ENCODE measurements around the gene WDR31. TPM values are rescaled to one million over a fixed set of nuclear protein-coding genes. Genes with fewer than 3 reads are reported as not detected.

WDR31 gene
- total and polyA plus RNA-seq, 11 donors, result 7.0 to 22.4 (median 13.6) TPM

DNA sequence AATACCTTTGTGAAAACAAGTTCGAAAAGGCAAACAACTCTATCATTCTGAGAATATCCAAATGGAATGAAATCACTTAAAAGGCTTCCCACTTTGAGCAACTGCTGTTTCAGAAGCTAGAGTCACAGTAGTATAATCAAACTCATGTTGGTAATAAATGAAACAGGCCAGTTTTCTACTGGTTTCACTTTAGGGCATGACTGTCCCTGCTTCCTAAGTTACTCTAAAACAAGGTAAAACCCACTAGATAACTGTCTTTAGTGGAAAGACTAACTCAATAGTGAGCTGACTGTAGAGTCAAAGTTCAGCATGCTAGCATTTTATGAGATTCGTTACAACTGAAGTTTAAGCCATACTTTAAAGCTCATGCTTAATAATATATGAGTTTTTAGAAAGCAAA lies 70.7 kb downstream of the WDR31 start:
- TF ChIP-seq POLR2A (IDR thresholded peaks at IDR 0.05), result no peak
- TF ChIP-seq, protein P1, sequence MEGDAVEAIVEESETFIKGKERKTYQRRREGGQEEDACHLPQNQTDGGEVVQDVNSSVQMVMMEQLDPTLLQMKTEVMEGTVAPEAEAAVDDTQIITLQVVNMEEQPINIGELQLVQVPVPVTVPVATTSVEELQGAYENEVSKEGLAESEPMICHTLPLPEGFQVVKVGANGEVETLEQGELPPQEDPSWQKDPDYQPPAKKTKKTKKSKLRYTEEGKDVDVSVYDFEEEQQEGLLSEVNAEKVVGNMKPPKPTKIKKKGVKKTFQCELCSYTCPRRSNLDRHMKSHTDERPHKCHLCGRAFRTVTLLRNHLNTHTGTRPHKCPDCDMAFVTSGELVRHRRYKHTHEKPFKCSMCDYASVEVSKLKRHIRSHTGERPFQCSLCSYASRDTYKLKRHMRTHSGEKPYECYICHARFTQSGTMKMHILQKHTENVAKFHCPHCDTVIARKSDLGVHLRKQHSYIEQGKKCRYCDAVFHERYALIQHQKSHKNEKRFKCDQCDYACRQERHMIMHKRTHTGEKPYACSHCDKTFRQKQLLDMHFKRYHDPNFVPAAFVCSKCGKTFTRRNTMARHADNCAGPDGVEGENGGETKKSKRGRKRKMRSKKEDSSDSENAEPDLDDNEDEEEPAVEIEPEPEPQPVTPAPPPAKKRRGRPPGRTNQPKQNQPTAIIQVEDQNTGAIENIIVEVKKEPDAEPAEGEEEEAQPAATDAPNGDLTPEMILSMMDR (IDR thresholded peaks at IDR 0.05), result no peak
- Histone ChIP-seq H3K27me3 (no peaks in the 10 kb centered on the region), H3K27ac (no peak overlapping the region), H3K4me3 (no peak overlapping the region), H3K4me1 (peaks cover 0 to 24% (median 7%) of the 10 kb centered on the region in 12 donors), H3K36me3 (peaks cover 0 to 84% (median 73%) of the 10 kb centered on the region in 9 donors), H3K9me3 (no peaks in the 10 kb centered on the region)
- no peak for ATAC-seq
- DNase-seq, result no peak
- intact Hi-C loops (cut with DNase I), result no loop called here
- 88 to 96% (median 90%) methylated on average over 2 of the region's 2 CpGs for WGBS, 4 donors

DNA sequence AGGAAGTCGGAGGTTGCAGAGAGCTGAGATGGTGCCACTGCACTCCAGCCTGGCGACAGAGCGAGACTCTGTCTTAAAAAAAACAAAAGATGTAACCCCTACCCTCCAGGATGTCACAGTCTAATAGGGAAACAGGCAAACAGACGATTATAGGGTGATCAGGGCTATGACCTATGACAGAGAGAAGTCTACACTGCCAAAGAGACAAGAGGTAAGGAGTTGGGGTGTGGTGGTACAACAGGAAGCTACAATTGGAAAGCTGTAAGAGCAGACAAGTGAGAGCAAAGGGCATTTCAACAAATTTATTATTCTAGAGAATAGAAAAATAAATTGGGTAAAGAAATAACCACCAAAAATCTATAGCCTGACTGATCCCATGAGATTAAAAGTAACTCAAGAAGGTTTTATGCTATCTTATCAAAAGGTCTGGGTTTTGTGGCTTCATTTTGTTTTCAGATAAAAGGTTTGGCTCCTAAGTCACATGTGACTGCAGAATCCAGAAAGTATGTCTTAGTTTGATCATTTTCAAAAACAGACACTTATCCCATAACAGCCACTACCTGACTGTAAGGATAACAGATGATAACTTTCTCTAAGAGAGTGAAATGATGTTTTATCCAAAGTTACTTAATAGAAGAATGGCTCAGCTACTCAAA lies 72.0 kb downstream of the WDR31 start:
- no peaks in the 10 kb centered on the region for H3K27me3 ChIP-seq
- H3K27ac ChIP-seq, result no peak overlapping the region
- ATAC-seq (no peak), DNase-seq (no peak)
- TF ChIP-seq, protein P1 (IDR thresholded peaks at IDR 0.05), result no peak
- TF ChIP-seq POLR2A (IDR thresholded peaks at IDR 0.05), result no peak
- peaks cover 0 to 84% (median 70%) of the 10 kb centered on the region in 9 donors for H3K36me3 ChIP-seq
- intact Hi-C loops (cut with DNase I), result no loop called here
- WGBS, 4 donors, result 87 to 91% (median 91%) methylated on average over 4 of the region's 4 CpGs
- no peak overlapping the region for H3K4me3 ChIP-seq
- no peaks in the 10 kb centered on the region for H3K9me3 ChIP-seq
- H3K4me1 ChIP-seq, result peaks cover 0 to 16% (median 2%) of the 10 kb centered on the region in 12 donors

DNA sequence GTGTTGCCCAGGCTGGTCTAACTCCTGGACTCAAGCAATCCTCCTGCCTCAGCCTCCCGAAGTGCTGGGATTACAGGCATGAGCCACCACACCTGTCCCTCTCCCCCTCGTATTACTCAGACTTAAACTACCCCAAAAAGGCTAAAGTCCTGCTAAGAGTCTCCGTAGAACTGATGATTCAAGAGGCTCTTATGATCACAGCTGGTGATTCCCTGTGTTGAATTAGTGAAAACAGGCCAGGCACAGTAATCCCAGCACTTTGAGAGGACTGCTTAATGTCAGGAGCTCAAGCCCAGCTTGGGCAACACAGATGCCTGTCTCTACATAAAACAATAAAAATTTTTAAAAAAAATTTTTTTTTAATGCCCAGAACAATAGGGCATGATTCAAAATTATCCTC lies 73.9 kb downstream of the WDR31 start:
- intact Hi-C loops (cut with DNase I), result no loop called here
- no peak for ATAC-seq
- Histone ChIP-seq H3K27ac (no peak overlapping the region), H3K27me3 (no peaks in the 10 kb centered on the region), H3K36me3 (peaks cover 0 to 84% (median 70%) of the 10 kb centered on the region in 9 donors), H3K4me3 (no peak overlapping the region), H3K9me3 (no peaks in the 10 kb centered on the region), H3K4me1 (no peaks in the 10 kb centered on the region)
- TF ChIP-seq, protein P1 (IDR thresholded peaks at IDR 0.05), result no peak
- no peak for TF ChIP-seq POLR2A (IDR thresholded peaks at IDR 0.05)
- 88 to 93% (median 92%) methylated on average over 3 of the region's 3 CpGs for WGBS, 4 donors
- no peak for DNase-seq

Other genes with a start within 250 kb of the WDR31 start
- 10 to 100 TPM in 6 of 9 donors, 1 to 10 TPM in 3; 5.2 to 26.4 (median 13.8) TPM for gene SLC31A2, start 189.3 kb downstream of the WDR31 start, total RNA-seq
- 10 to 100 TPM in 1 of 2 donors, 1 to 10 TPM in 1; 9.6 to 17.8 TPM for gene SLC31A2, start 189.3 kb downstream of the WDR31 start, polyA plus RNA-seq
- 10 to 100 TPM; 15.8 to 45.5 (median 18.7) TPM for gene FKBP15, start 119.0 kb downstream of the WDR31 start, total RNA-seq
- 10 to 100 TPM in 1 of 2 donors, 1 to 10 TPM in 1; 9.9 to 16.1 TPM for gene FKBP15, start 119.0 kb downstream of the WDR31 start, polyA plus RNA-seq
- 10 to 100 TPM in 6 of 9 donors, 1 to 10 TPM in 3; 7.9 to 18.2 (median 10.7) TPM for gene SLC31A1, start 118.7 kb downstream of the WDR31 start, total RNA-seq
- gene SLC31A1, start 118.7 kb downstream of the WDR31 start, polyA plus RNA-seq, result 10 to 100 TPM in 1 of 2 donors, 1 to 10 TPM in 1; 4.2 to 22.3 TPM
- gene CDC26, start 64.7 kb downstream of the WDR31 start, total RNA-seq, result 10 to 100 TPM; 22.3 to 39.4 (median 34.4) TPM
- 10 to 100 TPM; 44.9 to 46.0 TPM for gene CDC26, start 64.7 kb downstream of the WDR31 start, polyA plus RNA-seq
- gene PRPF4, start 64.6 kb downstream of the WDR31 start, total RNA-seq, result 10 to 100 TPM; 10.4 to 15.0 (median 13.8) TPM
- gene PRPF4, start 64.6 kb downstream of the WDR31 start, polyA plus RNA-seq, result 10 to 100 TPM in 1 of 2 donors, 1 to 10 TPM in 1; 5.1 to 24.6 TPM
- gene RNF183, start 36.9 kb downstream of the WDR31 start, total RNA-seq, result not detected
- gene RNF183, start 36.9 kb downstream of the WDR31 start, polyA plus RNA-seq, result under 1 TPM in 1 of 2 donors, not detected in 1; 0.04 TPM
- gene BSPRY, start 9.3 kb upstream of the WDR31 start, total RNA-seq, result 1 to 10 TPM in 7 of 9 donors, under 1 TPM in 1, not detected in 1; 0.39 to 7.6 (median 1.7) TPM
- gene BSPRY, start 9.3 kb upstream of the WDR31 start, polyA plus RNA-seq, result 1 to 10 TPM in 1 of 2 donors, under 1 TPM in 1; 0.80 to 3.8 TPM
- gene HDHD3, start 36.7 kb upstream of the WDR31 start, total RNA-seq, result 10 to 100 TPM; 11.7 to 53.8 (median 19.4) TPM
- 10 to 100 TPM; 16.2 to 49.0 TPM for gene HDHD3, start 36.7 kb upstream of the WDR31 start, polyA plus RNA-seq
- gene ALAD, start 61.0 kb upstream of the WDR31 start, total RNA-seq, result 100 to 1,000 TPM in 2 of 9 donors, 10 to 100 TPM in 7; 39.8 to 153 (median 91.8) TPM
- gene ALAD, start 61.0 kb upstream of the WDR31 start, polyA plus RNA-seq, result 10 to 100 TPM; 51.1 to 74.3 TPM
- gene POLE3, start 70.4 kb upstream of the WDR31 start, total RNA-seq, result 10 to 100 TPM; 18.7 to 31.2 (median 24.3) TPM
- gene POLE3, start 70.4 kb upstream of the WDR31 start, polyA plus RNA-seq, result 10 to 100 TPM; 14.9 to 72.4 TPM
- under 1 TPM in 4 of 9 donors, not detected in 5; 0.14 to 0.93 (median 0.49) TPM for gene C9orf43, start 70.5 kb upstream of the WDR31 start, total RNA-seq
- under 1 TPM; 0.15 to 0.27 TPM for gene C9orf43, start 70.5 kb upstream of the WDR31 start, polyA plus RNA-seq
- 100 to 1,000 TPM; 107 to 214 (median 139) TPM for gene RGS3, start 123.5 kb upstream of the WDR31 start, total RNA-seq
- 100 to 1,000 TPM in 1 of 2 donors, 10 to 100 TPM in 1; 93.4 to 120 TPM for gene RGS3, start 123.5 kb upstream of the WDR31 start, polyA plus RNA-seq